CD14-positive monocyte (primary cell): Measurements from ENCODE around the gene KLHL36. TPM values are rescaled to one million over a fixed set of nuclear protein-coding genes. Genes with fewer than 3 reads are reported as not detected.

ENCODE experiments used
- DNase-seq, 3 donors: peaks; one replicate each; pipeline ENCODE4 v3.0.0-alpha.2; 2011 to 2022
- H2AFZ ChIP-seq: 2 replicates; pipeline ENCODE4 v1.6.0; 2012; ENCODE audit warnings: mild to moderate bottlenecking, low read depth, low read length, inconsistent platforms; ENCODE audit not compliant: insufficient read depth, poor library complexity, severe bottlenecking
- H3K27ac ChIP-seq, 2 donors: 1 replicate in 1 of 2; 2 replicates in 1 of 2; pipeline ENCODE4 v1.5.1; 2012 to 2013; ENCODE audit warnings: low read length in 2 of 2, control low read depth in 1 of 2, inconsistent platforms in 1 of 2, low read depth in 1 of 2, mild to moderate bottlenecking in 1 of 2
- H3K27me3 ChIP-seq, 2 donors: one replicate each; pipeline versions ENCODE4 v1.6.0 to v1.6.1; 2011 to 2013; ENCODE audit warnings: low read length in 2 of 2; ENCODE audit not compliant: control insufficient read depth in 2 of 2, insufficient read depth in 2 of 2
- H3K36me3 ChIP-seq, 2 donors: replicated peaks in 1 of 2; 1 replicate in 1 of 2; 2 replicates in 1 of 2; pipeline versions ENCODE4 v1.5.1 to v1.6.1; 2012 to 2013; ENCODE audit warnings: low read length in 2 of 2, control low read depth in 1 of 2, inconsistent platforms in 1 of 2, mild to moderate bottlenecking in 1 of 2; ENCODE audit not compliant: insufficient read depth in 2 of 2, control insufficient read depth in 1 of 2
- H3K4me1 ChIP-seq, 2 donors: 1 replicate in 1 of 2; 2 replicates in 1 of 2; pipeline versions ENCODE4 v1.5.1 to v1.6.1; 2012 to 2013; ENCODE audit warnings: low read length in 2 of 2, control low read depth in 1 of 2, inconsistent platforms in 1 of 2, mild to moderate bottlenecking in 1 of 2, moderate library complexity in 1 of 2; ENCODE audit not compliant: insufficient read depth in 2 of 2, control insufficient read depth in 1 of 2
- H3K4me2 ChIP-seq: replicated peaks from 2 replicates; pipeline ENCODE3; 2012; ENCODE audit warnings: low read length, moderate library complexity, mild to moderate bottlenecking; ENCODE audit not compliant: poor library complexity, severe bottlenecking; ENCODE audit errors: extremely low read depth
- H3K4me3 ChIP-seq, 3 experiments: fragments of 200-600 bp in 1 of 3; sonication (generic) in 1 of 3; replicated peaks in 1 of 3; 1 replicate in 2 of 3; 2 replicates in 1 of 3; pipeline ENCODE4 v1.5.1; 2011 to 2013; ENCODE audit warnings: low read length in 3 of 3, mild to moderate bottlenecking in 3 of 3, control low read depth in 2 of 3, low read depth in 2 of 3, inconsistent platforms in 1 of 3, moderate library complexity in 1 of 3
- H3K79me2 ChIP-seq: 2 replicates; pipeline ENCODE4 v1.6.0; 2012; ENCODE audit warnings: mild to moderate bottlenecking, control low read depth, inconsistent platforms, low read length, moderate library complexity; ENCODE audit not compliant: insufficient read depth
- H3K9ac ChIP-seq: 2 replicates; pipeline ENCODE4 v1.6.0; 2017; ENCODE audit warnings: low read length, mild to moderate bottlenecking; ENCODE audit not compliant: insufficient read depth, poor library complexity, severe bottlenecking
- H3K9me3 ChIP-seq, 2 donors: replicated peaks in 1 of 2; 1 replicate in 1 of 2; 2 replicates in 1 of 2; pipeline versions ENCODE4 v1.5.1 to v1.6.1; 2012 to 2013; ENCODE audit warnings: low read length in 2 of 2, control low read depth in 1 of 2; ENCODE audit not compliant: control insufficient read depth in 1 of 2, insufficient read depth in 1 of 2
- H4K20me1 ChIP-seq: 2 replicates; pipeline ENCODE4 v1.6.0; 2012; ENCODE audit warnings: mild to moderate bottlenecking, low read length, control low read depth, moderate library complexity; ENCODE audit not compliant: insufficient read depth
- H3K27ac Mint-ChIP-seq, 7 donors: one replicate each; pipeline ENCODE4 v1.8.0; 2020; ENCODE audit warnings: mild to moderate bottlenecking in 7 of 7, mixed read lengths in 7 of 7, moderate library complexity in 6 of 7, inconsistent platforms in 2 of 7
- H3K27me3 Mint-ChIP-seq, 3 donors: one replicate each; pipeline ENCODE4 v1.8.0; 2021 to 2022; ENCODE audit warnings: low read depth in 3 of 3, mild to moderate bottlenecking in 3 of 3, mixed read lengths in 3 of 3, moderate library complexity in 3 of 3, inconsistent platforms in 1 of 3
- H3K36me3 Mint-ChIP-seq, 2 donors: one replicate each; pipeline ENCODE4 v1.8.0; 2020; ENCODE audit warnings: mixed read lengths in 2 of 2, inconsistent platforms in 1 of 2, mild to moderate bottlenecking in 1 of 2
- H3K4me1 Mint-ChIP-seq: one replicate; pipeline ENCODE4 v1.8.0; 2020; ENCODE audit warnings: mild to moderate bottlenecking, mixed read lengths
- H3K4me3 Mint-ChIP-seq, 2 donors: one replicate each; pipeline ENCODE4 v1.8.0; 2020; ENCODE audit warnings: mild to moderate bottlenecking in 2 of 2, mixed read lengths in 2 of 2, moderate library complexity in 1 of 2
- H3K9me3 Mint-ChIP-seq, 7 donors: one replicate each; pipeline ENCODE4 v1.8.0; 2020 to 2022; ENCODE audit warnings: mixed read lengths in 7 of 7, mild to moderate bottlenecking in 6 of 7, moderate library complexity in 6 of 7, inconsistent platforms in 2 of 7
- CTCF ChIP-seq: fragments of 200-600 bp; IDR thresholded peaks from one replicate; pipeline ENCODE4 v1.8.0; 2022; ENCODE audit warnings: antibody characterized with exemption, mild to moderate bottlenecking
- WGBS: methylation state at CpG from one replicate; pipeline ENCODE4 v1.1.5; 2013; ENCODE audit warnings: missing lambda C conversion rate; ENCODE audit not compliant: insufficient coverage; 5-methylcytosine and 5-hydroxymethylcytosine counted together
- intact Hi-C, 2 donors: fragments of 100-400 bp; cut with micrococcal nuclease; formaldehyde crosslinking; loops; one replicate each; pipeline versions ENCODE4 v1.15.0 to v1.15.1; 2023
- polyA plus RNA-seq, 3 donors: library from polyadenylated mRNA; depleted of rRNA in 1 of 3; unstranded in 2 of 3; stranded (reverse) in 1 of 3; fragments of 300-500 nt in 2 of 3; fragments of >200 nt in 1 of 3; fragmentation: Illumina TruSeq in 2 of 3; gene quantifications; 1 replicate in 2 of 3; 2 replicates in 1 of 3; pipeline ENCODE4 v1.2.3, GENCODE V29; 2012 to 2021

The KLHL36 gene
- polyA plus RNA-seq, 3 donors = 12.1 to 50.8 (median 14.2) TPM

GRCh38 chr16:84650062-84650991, 2.0 kb downstream of the KLHL36 start:
- DNase-seq = no peak
- WGBS = 96% methylated on average over 7 of the region's 20 CpGs
- peaks cover 23% of the 10 kb centered on the region for H3K4me1 Mint-ChIP-seq
- no peak overlapping the region for H3K27ac ChIP-seq
- no peaks in the 10 kb centered on the region for H3K9me3 ChIP-seq
- peaks cover 58% of the 10 kb centered on the region for H3K79me2 ChIP-seq
- H3K9ac ChIP-seq = no peak overlapping the region
- peaks cover 42 to 48% of the 10 kb centered on the region in 2 donors for H3K36me3 Mint-ChIP-seq
- peaks cover 39 to 48% of the 10 kb centered on the region in 2 donors for H3K36me3 ChIP-seq
- H3K27me3 Mint-ChIP-seq = peaks cover 0 to 7% (median 4%) of the 10 kb centered on the region in 3 donors
- H3K4me2 ChIP-seq = no peak overlapping the region
- peaks cover 12 to 19% of the 10 kb centered on the region in 2 donors for H3K4me1 ChIP-seq
- no peaks in the 10 kb centered on the region for H3K27me3 ChIP-seq
- no peaks in the 10 kb centered on the region for H3K9me3 Mint-ChIP-seq
- H2AFZ ChIP-seq = no peak overlapping the region
- H3K4me3 ChIP-seq = no peak overlapping the region
- H4K20me1 ChIP-seq = peaks cover 63% of the 10 kb centered on the region
- intact Hi-C loops = loop anchor here in 1 of 2 donors (1.0 kb wide), 1 partner anchor 9 kb away; no protein-coding TSS in a partner anchor
- no peak for TF ChIP-seq CTCF
- H3K4me3 Mint-ChIP-seq = no peak overlapping the region
- H3K27ac Mint-ChIP-seq = peak overlapping the region in 1 of 7 donors; percentile 70

DNA sequence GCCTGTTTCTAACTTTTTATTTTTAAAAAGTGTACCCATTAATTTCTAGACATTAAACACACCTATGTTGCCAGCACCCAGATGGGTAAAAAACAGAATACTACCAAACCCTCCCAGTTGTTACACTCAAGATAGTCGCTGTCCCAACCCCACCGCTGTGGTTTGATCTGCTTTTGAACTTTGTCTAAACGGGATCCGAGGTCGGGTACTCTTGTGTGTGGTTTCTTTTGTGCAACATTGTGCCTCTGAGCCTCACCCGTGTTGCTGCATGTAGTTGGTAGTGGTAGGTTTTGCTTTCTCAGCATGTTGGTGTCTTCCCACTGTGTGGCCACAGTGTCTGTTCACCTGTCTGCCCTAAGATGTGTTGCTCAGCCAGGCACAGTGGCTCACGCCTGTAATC, 4.3 kb downstream of the KLHL36 start:
- TF ChIP-seq CTCF = no peak
- intact Hi-C loops = no loop called here
- H3K27ac Mint-ChIP-seq = no peak overlapping the region
- H3K9me3 ChIP-seq = no peaks in the 10 kb centered on the region
- H3K9me3 Mint-ChIP-seq = no peaks in the 10 kb centered on the region
- no peaks in the 10 kb centered on the region for H3K27me3 ChIP-seq
- peaks cover 51 to 65% of the 10 kb centered on the region in 2 donors for H3K36me3 ChIP-seq
- peaks cover 12 to 18% of the 10 kb centered on the region in 2 donors for H3K4me1 ChIP-seq
- peaks cover 76% of the 10 kb centered on the region for H3K79me2 ChIP-seq
- no peak overlapping the region for H2AFZ ChIP-seq
- 72% methylated on average over 5 of the region's 7 CpGs for WGBS
- H3K4me2 ChIP-seq = no peak overlapping the region
- peaks cover 19% of the 10 kb centered on the region for H3K4me1 Mint-ChIP-seq
- peaks cover 55 to 69% of the 10 kb centered on the region in 2 donors for H3K36me3 Mint-ChIP-seq
- H3K4me3 Mint-ChIP-seq = no peak overlapping the region
- no peak overlapping the region for H3K9ac ChIP-seq
- no peak overlapping the region for H3K27ac ChIP-seq
- no peak overlapping the region for H3K4me3 ChIP-seq
- H4K20me1 ChIP-seq = peaks cover 80% of the 10 kb centered on the region
- no peak for DNase-seq
- H3K27me3 Mint-ChIP-seq = peaks cover 0 to 3% (median 0%) of the 10 kb centered on the region in 3 donors
